GDM1 (cell line): ENCODE measurements around the gene LRRK1.

Experiments used
- DNase-seq: peaks from one replicate; lab custom pipeline; 2025; lab: John Stamatoyannopoulos, UW

The LRRK1 gene

DNA sequence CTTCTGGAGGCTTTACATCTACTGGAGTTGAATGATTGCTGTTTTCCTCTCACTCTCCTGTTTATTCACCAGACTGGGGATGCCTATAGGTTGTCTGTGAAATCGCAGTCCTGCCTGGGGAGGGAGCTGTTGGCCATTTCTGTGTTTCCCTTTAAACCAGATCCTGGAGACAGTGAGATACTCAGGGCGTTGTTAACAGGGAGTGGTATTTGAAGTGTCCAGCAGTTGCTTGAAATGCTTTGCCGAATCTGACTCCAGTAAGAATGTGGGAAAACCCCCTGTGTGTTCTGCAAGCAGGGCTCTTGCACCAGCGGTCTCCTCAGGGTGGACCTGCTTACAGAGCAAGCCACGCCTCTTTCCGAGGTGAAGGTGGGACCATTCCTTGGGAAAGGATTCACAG is 4.3 kb upstream of the LRRK1 start:
- DNase-seq = no peak

GRCh38 chr15:100918034-100918689 is 995 bp upstream of the LRRK1 start:
- DNase-seq = peak; percentile 59

DNA sequence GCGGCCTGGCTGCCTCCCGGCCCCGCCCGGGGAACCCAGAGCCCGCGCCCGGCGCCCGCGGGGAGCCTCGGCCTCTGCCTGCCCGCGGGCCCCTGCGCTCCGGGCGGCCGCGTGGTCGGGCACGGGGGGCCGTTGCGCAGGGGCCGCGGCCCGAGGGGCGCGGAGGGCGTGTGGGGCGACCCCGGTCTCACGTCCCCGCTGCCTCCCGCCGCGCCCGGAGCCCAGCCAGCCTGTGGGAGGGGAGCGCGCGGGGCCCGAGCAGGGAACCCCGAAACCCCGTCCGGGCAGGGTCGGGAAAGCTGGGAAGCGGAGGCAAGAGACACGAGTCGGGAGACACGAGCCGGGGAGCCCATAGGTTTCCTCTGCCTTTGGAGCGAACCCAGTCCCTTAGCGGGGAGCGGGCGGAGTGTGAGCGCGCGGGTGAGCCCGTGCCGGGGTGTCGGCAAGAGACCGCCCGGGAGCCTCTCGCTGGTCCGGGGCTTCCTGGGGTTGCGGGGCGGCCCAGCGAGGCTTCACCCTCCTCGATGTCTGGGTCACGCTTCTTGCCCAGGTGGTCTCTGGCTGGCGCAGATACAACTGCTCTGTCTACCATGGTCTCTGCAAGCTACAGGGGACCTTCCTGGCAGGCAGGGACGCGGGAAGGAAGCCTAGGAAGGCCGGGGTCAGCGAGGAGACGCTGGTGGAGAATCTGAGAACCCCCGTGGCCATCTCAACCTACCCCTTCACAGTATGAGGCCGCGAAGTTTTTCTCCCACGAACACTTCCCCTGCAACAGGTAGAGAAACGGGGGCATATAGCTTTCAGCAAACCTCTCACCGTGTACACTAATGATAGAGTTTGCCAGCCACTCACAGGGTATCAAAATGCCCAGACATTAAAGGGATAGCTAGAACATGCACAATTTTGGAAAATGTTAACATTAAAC is 586 bp downstream of the LRRK1 start:
- DNase-seq = no peak

DNA sequence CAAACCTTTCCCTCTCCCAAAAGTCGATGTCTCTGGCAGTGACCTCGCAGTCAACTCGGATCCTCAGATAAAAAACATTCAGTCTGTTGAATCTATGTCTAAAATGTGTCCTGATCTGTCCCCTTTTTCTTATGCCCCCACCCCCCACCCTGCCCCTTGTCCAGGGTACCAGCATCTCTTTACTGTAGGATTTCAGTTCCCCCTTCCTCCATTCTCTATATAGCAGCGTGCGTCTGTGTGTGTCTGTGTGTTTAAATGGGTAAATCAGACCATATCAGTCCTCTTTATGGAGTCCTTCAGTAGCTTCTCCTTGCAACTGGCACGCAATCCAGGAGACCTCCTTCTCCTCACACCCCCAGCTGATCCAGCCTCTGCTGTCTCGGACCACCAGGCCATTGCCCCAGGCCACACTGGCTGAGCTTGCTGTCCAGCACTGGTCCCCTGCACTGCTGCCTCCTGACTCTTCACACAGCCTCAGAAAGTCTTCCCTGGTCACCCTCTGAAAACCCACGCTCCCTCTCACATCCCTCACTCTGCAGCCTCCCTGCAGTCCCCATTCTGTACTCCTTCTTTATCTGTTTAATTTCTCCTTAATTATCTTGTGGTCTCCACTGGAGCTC is 1.5 kb downstream of the LRRK1 start:
- no peak for DNase-seq

- no peak for DNase-seq
Observed at GRCh38 chr15:100922192-100923040, 3.3 kb downstream of the LRRK1 start.

DNA sequence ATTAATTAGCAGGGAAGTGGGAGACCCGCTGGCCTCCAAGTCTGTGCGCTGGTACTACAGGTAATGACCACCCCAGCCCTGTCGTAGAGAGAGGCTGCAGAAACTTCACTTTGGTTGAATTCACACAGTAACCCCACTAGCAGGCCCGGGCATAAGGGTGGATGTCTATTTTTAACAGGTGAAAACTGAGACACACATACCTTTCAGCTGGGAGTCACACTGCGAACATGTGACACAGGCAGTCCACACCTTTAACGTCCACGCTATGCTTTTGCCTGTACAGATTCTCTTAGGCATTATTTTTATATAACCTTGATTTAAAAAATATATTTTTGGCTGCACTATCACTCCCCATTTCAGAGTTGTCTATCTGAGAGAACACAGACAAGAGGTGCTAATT is 3.9 kb downstream of the LRRK1 start:
- DNase-seq = no peak

DNA sequence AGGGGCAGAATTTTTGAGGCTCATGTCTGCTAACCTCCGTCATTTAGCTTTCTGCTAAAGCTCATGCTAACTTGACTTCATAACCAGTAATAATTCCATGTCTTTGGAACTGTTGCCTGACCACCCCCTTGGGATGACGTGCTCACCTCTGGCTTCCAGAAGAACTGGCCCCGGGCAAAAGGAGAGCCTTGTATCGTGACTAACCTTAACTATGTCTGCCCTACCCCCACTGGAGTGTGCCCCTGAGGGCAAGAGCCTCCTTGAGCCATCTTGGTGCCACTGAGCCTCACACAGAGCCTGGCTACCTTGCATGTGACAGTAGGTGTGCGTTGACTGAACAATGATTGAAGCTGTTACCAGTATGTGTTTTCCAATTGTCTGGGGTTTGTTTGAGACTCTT is 4.7 kb downstream of the LRRK1 start:
- DNase-seq = no peak

- DNase-seq = no peak
Observed at GRCh38 chr15:100924436-100924835, 5.3 kb downstream of the LRRK1 start.

- DNase-seq = no peak
Observed at GRCh38 chr15:100925480-100925879, 6.3 kb downstream of the LRRK1 start.

DNA sequence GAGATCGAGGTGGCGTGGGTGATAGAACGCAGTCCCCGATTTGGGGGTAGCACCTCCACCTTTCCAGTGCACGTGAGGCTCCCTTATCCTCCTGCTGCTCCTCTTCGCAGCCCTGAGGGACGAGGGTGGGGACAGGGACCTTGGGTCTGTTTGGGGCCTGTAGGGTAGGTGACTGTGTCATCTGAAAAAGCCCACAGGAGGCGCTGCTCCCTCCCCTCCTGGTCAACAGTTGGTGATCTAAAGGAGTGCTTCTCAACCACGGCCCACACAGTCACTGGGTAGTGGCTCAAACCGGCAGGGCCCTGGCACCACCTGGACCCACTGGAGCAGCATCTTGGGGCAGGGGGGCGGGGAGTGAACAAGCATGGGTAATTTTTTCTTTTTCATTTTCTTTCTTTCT is 7.1 kb downstream of the LRRK1 start:
- DNase-seq = no peak

DNA sequence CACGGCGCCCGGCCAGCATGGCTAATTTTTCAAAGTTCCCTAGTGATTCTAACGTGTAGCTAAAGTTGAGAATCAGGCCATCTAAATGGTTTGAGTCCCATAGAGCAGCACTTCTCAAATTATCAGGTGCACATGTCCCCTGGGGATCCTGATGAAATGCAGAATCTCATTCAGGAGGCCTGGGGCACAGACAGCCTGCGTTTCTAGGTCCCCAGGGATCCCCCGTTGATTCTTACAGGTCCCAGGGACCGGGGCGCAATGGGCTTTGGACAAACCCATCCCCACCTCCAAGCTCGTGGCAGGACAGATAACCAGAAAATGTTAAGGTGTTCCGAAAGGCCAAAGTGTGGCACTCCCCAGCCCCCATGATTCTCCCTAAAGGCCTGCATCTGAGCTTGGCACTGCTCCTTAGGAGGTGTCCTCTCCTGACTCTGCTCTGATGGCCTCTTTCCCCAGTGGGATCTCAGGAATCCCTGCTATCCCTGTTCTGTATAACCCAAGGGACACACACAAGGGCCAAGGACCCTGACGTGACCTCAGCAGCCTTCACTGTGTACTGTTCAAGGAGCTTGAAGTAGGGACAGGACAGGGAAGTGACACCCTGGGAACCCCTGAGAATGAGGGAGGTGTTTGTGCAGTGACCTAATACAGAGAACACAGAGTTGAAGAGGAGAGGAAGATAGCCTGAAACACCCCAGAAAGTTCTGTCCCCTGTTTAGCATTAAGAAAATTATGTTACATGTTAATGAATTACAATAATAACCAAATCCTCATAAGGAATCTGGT is 8.0 kb downstream of the LRRK1 start:
- no peak for DNase-seq

- no peak for DNase-seq
Observed at GRCh38 chr15:100928632-100929280, 9.6 kb downstream of the LRRK1 start.

GRCh38 chr15:100929641-100930042 is 10.5 kb downstream of the LRRK1 start:
- no peak for DNase-seq

GRCh38 chr15:100930306-100930848 is 11.2 kb downstream of the LRRK1 start:
- DNase-seq = no peak

DNA sequence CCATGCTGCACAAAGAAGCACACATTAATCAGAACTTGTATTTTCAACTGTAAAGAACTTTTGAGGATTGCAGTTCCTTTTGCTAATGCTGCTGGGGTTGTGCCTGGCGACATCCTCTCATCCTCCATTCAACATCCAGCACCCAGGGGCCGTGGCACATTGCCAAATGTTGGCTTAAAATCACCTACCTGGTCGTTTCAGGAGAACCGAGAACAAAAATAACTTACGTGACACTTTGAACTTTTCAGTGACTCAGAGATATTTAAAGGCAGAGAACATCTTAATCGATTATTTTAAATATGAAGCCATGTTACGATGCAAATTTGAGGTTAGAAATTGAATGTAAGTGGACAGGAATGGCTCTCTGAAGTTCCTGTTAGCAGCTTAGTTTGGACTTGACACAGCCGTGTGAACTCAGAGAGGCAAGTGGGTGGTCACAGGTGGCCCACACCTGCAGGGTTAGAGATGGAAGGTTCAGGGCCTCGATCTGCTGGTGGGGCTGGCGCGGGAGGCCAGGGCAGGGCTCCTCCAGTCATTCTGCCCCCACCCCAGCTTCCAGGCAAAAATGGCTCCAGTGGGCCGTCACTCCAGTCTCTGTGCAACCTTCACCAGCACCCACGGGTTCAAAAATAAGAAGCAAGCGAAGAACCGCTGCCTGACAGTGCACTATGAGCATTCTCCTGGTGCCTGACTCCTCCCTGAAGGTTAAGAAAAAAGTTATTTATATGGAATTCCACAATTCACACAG is 12.2 kb downstream of the LRRK1 start:
- no peak for DNase-seq

GRCh38 chr15:100932676-100933348 is 13.7 kb downstream of the LRRK1 start:
- DNase-seq = no peak

DNA sequence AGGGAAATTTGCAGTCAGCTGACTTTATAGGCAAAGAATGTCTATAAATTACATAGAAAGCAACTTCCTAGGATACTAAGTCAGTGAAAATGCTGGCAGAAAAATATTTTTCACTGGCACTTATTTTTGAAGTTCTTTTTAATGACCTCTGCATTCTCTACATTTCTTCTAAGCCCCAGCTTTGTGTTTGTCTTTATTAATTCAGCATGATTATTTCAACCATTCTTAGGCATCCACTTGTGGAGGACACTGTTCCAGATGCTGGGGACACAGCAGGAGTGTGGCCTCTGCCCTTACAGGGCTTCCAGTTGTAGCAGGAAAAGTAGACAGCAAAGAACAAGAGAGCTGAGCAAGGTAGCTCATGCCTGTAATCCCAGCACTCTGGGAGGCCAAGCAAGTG is 15.0 kb downstream of the LRRK1 start:
- no peak for DNase-seq

DNA sequence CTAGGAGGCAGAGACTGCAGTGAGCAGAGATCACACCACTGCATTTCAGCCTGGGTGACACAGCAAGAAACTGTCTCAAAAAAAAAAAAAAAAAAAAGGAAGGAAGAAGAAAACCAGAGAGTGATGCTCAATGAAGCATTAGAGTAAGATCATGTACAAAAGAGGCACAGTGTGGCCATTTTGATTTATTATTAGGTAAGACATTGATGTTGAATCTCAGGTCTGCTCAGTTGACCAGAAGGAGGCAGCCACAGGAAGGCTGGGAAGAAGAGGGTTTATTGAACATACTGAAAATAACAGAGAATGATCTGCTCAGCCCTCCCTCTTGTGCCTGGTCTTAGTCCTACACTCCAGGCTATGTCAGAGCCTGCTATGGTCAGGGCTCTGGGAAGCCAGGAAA is 15.6 kb downstream of the LRRK1 start:
- no peak for DNase-seq

- no peak for DNase-seq
Observed at GRCh38 chr15:100937171-100937570, 18.0 kb downstream of the LRRK1 start.
